Body of pancreas (tissue), 4 donors: Measurements from ENCODE around the gene CDS2. TPM values are rescaled to one million over a fixed set of nuclear protein-coding genes. Genes with fewer than 3 reads are reported as not detected.

Experiments
- ATAC-seq: fragments of 150-250 bp; one replicate; pipeline ENCODE4 v1.9.1; 2016
- DNase-seq, 4 donors: peaks; one replicate each; pipeline ENCODE4 v3.0.0-alpha.2; 2019
- H3K27ac ChIP-seq, 4 donors: fragments of 200-600 bp; sonication (generic); 1 replicate in 3 of 4; 2 replicates in 1 of 4; pipeline versions ENCODE4 v1.5.1 to v1.6.1; 2016 to 2019; ENCODE audit warnings: mild to moderate bottlenecking in 1 of 4, mixed read lengths in 1 of 4, moderate library complexity in 1 of 4
- H3K27me3 ChIP-seq, 2 donors: fragments of 200-600 bp; sonication (generic); one replicate each; pipeline ENCODE4 v1.6.0; 2016; ENCODE audit warnings: mild to moderate bottlenecking in 1 of 2
- H3K36me3 ChIP-seq, 2 donors: fragments of 200-600 bp; sonication (generic); replicated peaks in 1 of 2; 2 replicates each; pipeline ENCODE4 v1.5.1; 2016; ENCODE audit warnings: low read depth in 2 of 2; ENCODE audit not compliant: insufficient read depth in 1 of 2
- H3K4me1 ChIP-seq: fragments of 200-600 bp; sonication (generic); one replicate; pipeline ENCODE4 v1.6.0; 2016
- H3K4me3 ChIP-seq, 2 donors: fragments of 200-600 bp; sonication (generic); 1 replicate in 1 of 2; 2 replicates in 1 of 2; pipeline ENCODE4 v1.5.1; 2016 to 2019
- H3K9me3 ChIP-seq, 3 donors: fragments of 200-600 bp; sonication (generic); 1 replicate in 2 of 3; 2 replicates in 1 of 3; pipeline ENCODE4 v1.5.1; 2016
- POLR2A ChIP-seq, 3 donors: fragments of 450-650 bp; IDR thresholded peaks; one replicate each; pipeline ENCODE4 v1.6.1; 2016; ENCODE audit warnings: antibody characterized with exemption in 3 of 3, mild to moderate bottlenecking in 2 of 3
- WGBS, 2 donors: methylation state at CpG; one replicate each; pipeline ENCODE4 v1.1.5; 2017; 5-methylcytosine and 5-hydroxymethylcytosine counted together
- intact Hi-C: fragments of 100-400 bp; cut with DNase I; formaldehyde crosslinking; loops from one replicate; pipeline ENCODE4 v1.15.1; 2023
- total RNA-seq, 2 donors: library from RNA; depleted of rRNA; stranded (reverse); fragments of >200 nt; gene quantifications; one replicate each; pipeline ENCODE4 v1.1.0, GENCODE V29; 2016
- TF ChIP-seq, protein P1 (sequence below), 7 experiments: fragments of 450-650 bp in 4 of 7; fragments of 200-600 bp in 3 of 7; sonication (generic) in 3 of 7; IDR thresholded peaks; one replicate each; pipeline ENCODE4 v1.5.1; 2016 to 2019; ENCODE audit warnings: antibody characterized with exemption in 7 of 7

Gene CDS2
- total RNA-seq, 2 donors from 2014 or later = 10.2 to 13.5 TPM

DNA sequence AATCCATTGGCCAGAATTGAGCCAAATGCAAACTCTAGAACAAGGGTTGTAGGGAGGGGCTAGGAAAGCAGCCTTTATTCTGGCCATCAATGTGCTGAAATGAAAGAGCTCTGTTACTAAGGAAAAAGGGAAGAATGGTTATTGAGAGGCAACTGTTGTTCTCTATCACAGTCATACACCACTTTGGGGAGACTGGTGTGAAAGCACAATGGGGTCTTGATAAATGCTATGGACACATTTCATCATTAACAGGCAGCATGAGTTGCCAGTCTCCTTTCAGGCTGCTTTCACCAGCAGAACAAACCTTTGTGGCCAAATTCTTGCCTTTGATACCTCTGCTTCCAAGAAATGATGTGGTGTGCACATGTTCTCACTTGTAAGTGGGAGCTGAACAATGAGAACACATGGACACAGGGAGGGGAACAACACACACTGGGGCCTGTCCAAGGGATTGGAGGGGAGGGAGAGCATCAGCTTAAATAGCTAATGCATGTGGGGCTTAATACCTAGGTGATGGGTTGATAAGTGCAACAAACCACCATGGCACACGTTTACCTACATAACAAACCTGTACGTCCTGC, 86.2 kb downstream of the CDS2 start:
- Histone ChIP-seq H3K4me3 (no peak overlapping the region), H3K9me3 (no peaks in the 10 kb centered on the region), H3K36me3 (no peaks in the 10 kb centered on the region), H3K27ac (no peak overlapping the region), H3K4me1 (no peaks in the 10 kb centered on the region), H3K27me3 (no peaks in the 10 kb centered on the region)
- TF ChIP-seq, protein P1, sequence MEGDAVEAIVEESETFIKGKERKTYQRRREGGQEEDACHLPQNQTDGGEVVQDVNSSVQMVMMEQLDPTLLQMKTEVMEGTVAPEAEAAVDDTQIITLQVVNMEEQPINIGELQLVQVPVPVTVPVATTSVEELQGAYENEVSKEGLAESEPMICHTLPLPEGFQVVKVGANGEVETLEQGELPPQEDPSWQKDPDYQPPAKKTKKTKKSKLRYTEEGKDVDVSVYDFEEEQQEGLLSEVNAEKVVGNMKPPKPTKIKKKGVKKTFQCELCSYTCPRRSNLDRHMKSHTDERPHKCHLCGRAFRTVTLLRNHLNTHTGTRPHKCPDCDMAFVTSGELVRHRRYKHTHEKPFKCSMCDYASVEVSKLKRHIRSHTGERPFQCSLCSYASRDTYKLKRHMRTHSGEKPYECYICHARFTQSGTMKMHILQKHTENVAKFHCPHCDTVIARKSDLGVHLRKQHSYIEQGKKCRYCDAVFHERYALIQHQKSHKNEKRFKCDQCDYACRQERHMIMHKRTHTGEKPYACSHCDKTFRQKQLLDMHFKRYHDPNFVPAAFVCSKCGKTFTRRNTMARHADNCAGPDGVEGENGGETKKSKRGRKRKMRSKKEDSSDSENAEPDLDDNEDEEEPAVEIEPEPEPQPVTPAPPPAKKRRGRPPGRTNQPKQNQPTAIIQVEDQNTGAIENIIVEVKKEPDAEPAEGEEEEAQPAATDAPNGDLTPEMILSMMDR (IDR thresholded peaks at IDR 0.05) = no peak
- no peak for TF ChIP-seq POLR2A (IDR thresholded peaks at IDR 0.05)
- 79 to 80% methylated on average over 2 of the region's 2 CpGs for WGBS, 2 donors
- DNase-seq (no peak), ATAC-seq (no peak)
- intact Hi-C loops = no loop called here

- intact Hi-C loops = no loop called here
- no peaks in the 10 kb centered on the region for H3K4me1 ChIP-seq
- H3K27ac ChIP-seq = no peak overlapping the region
- no peaks in the 10 kb centered on the region for H3K9me3 ChIP-seq
- WGBS, 2 donors = 86 to 94% methylated on average over 3 of the region's 3 CpGs
- DNase-seq (no peak), ATAC-seq (no peak)
- no peaks in the 10 kb centered on the region for H3K27me3 ChIP-seq
- H3K36me3 ChIP-seq = no peaks in the 10 kb centered on the region
- no peak overlapping the region for H3K4me3 ChIP-seq
- no peak for TF ChIP-seq POLR2A (IDR thresholded peaks at IDR 0.05)
- TF ChIP-seq, protein P1 (IDR thresholded peaks at IDR 0.05) = no peak
These were observed 88.0 kb downstream of the CDS2 start for GRCh38 chr20:5214826-5215225.

GRCh38 chr20:5215672-5216304, 89.0 kb downstream of the CDS2 start:
- Histone ChIP-seq H3K4me1 (no peaks in the 10 kb centered on the region), H3K36me3 (no peaks in the 10 kb centered on the region), H3K4me3 (no peak overlapping the region), H3K9me3 (no peaks in the 10 kb centered on the region), H3K27ac (no peak overlapping the region), H3K27me3 (no peaks in the 10 kb centered on the region)
- no peak for ATAC-seq
- WGBS, 2 donors = 62 to 66% methylated on average over 4 of the region's 4 CpGs
- intact Hi-C loops = no loop called here
- no peak for DNase-seq
- TF ChIP-seq POLR2A (IDR thresholded peaks at IDR 0.05) = no peak
- TF ChIP-seq, protein P1 (IDR thresholded peaks at IDR 0.05) = no peak

GRCh38 chr20:5216663-5217062, 89.9 kb downstream of the CDS2 start:
- H3K4me1 ChIP-seq = no peaks in the 10 kb centered on the region
- no peak overlapping the region for H3K27ac ChIP-seq
- no peaks in the 10 kb centered on the region for H3K36me3 ChIP-seq
- intact Hi-C loops = no loop called here
- H3K9me3 ChIP-seq = no peaks in the 10 kb centered on the region
- DNase-seq (no peak), ATAC-seq (no peak)
- TF ChIP-seq, protein P1 (IDR thresholded peaks at IDR 0.05) = no peak
- no peak for TF ChIP-seq POLR2A (IDR thresholded peaks at IDR 0.05)
- no peak overlapping the region for H3K4me3 ChIP-seq
- H3K27me3 ChIP-seq = no peaks in the 10 kb centered on the region
- WGBS, 2 donors = 77 to 86% methylated on average over 2 to 3 of the region's 3 CpGs

GRCh38 chr20:5217616-5218015, 90.8 kb downstream of the CDS2 start:
- H3K27me3 ChIP-seq = no peaks in the 10 kb centered on the region
- no peak overlapping the region for H3K27ac ChIP-seq
- H3K4me3 ChIP-seq = no peak overlapping the region
- intact Hi-C loops = no loop called here
- H3K4me1 ChIP-seq = no peaks in the 10 kb centered on the region
- ATAC-seq = no peak
- H3K9me3 ChIP-seq = no peaks in the 10 kb centered on the region
- no peaks in the 10 kb centered on the region for H3K36me3 ChIP-seq
- WGBS, 2 donors = 89 to 93% methylated on average over 4 of the region's 4 CpGs
- DNase-seq = no peak
- TF ChIP-seq POLR2A (IDR thresholded peaks at IDR 0.05) = no peak
- TF ChIP-seq, protein P1 (IDR thresholded peaks at IDR 0.05) = no peak
